HepG2 (cell line): ENCODE results near the gene HOXD4. TPM values are rescaled to one million over a fixed set of nuclear protein-coding genes. Genes with fewer than 3 reads are reported as not detected.

Experiments used
- ATAC-seq: fragments of 200-7000 bp; cut with Tn5 transposase; 3 replicates; pipeline ENCODE4 v1.9.1; 2020; ENCODE audit warnings: mild to moderate bottlenecking, moderate library complexity
- BruUV-seq: library from RNA; stranded (reverse); fragments of 400-500 nt; replicated peaks from 2 replicates; lab custom pipeline; 2021; lab: Mats Ljungman, UMichigan
- CTCF ChIA-PET: fragments of 300-600 bp; formaldehyde crosslinking; extraction: SDS; loops from one replicate; lab custom pipeline; 2021; ENCODE audit warnings: low total read pairs, inconsistent platforms, low intra/inter-chr PET ratio; lab: Yijun Ruan, JAX
- POLR2A ChIA-PET: fragments of 350-600 bp; sonication (Branson Sonifier 250); formaldehyde crosslinking; loops from one replicate; lab custom pipeline; 2020; ENCODE audit warnings: antibody characterized with exemption, inconsistent platforms; lab: Yijun Ruan, JAX
- DNase-seq: peaks from one replicate; pipeline ENCODE4 v3.0.0-alpha.2; 2015; ENCODE audit warnings: low spot score
- FAIRE-seq: peaks from 3 replicates; lab custom pipeline; 2011; peaks lifted over from hg19 to GRCh38; lab: Jason Lieb, UNC
- H2AFZ ChIP-seq: one replicate; pipeline ENCODE4 v1.6.1; 2011; ENCODE audit warnings: low read length, inconsistent platforms
- H3K27ac ChIP-seq: fragments of 300-600 bp; 3 replicates; pipeline ENCODE4 v1.8.0; 2011; ENCODE audit warnings: mixed run types, mild to moderate bottlenecking, mixed read lengths, low read length, inconsistent platforms; ENCODE audit not compliant: insufficient read depth; ENCODE audit errors: extremely low read length
- H3K27me3 ChIP-seq, 2 experiments: fragments of 200-600 bp in 1 of 2; 2 replicates in 1 of 2; 3 replicates in 1 of 2; pipeline versions ENCODE4 v1.6.0 to v1.8.0; 2011; ENCODE audit warnings: low read length in 2 of 2, mild to moderate bottlenecking in 2 of 2, moderate library complexity in 2 of 2, inconsistent platforms in 1 of 2; ENCODE audit not compliant: insufficient read depth in 2 of 2, control insufficient read depth in 1 of 2
- H3K36me3 ChIP-seq, 2 experiments: fragments of 200-600 bp in 1 of 2; replicated peaks in 1 of 2; 2 replicates in 1 of 2; 3 replicates in 1 of 2; pipeline versions ENCODE4 v1.5.1 to v1.8.0; 2011; ENCODE audit warnings: low read length in 2 of 2, inconsistent platforms in 1 of 2; ENCODE audit not compliant: insufficient read depth in 2 of 2, control insufficient read depth in 1 of 2
- H3K4me1 ChIP-seq: 2 replicates; pipeline ENCODE4 v1.5.1; 2012; ENCODE audit warnings: low read length, inconsistent platforms; ENCODE audit not compliant: insufficient read depth
- H3K4me2 ChIP-seq: 2 replicates; pipeline ENCODE4 v1.6.0; 2011; ENCODE audit warnings: low read depth, low read length, inconsistent platforms
- H3K4me3 ChIP-seq, 3 experiments: fragments of 200-600 bp in 1 of 3; sonication (generic), shearing (Covaris generic) in 1 of 3; replicated peaks in 1 of 3; 2 replicates each; pipeline ENCODE4 v1.5.1; 2011 to 2016; ENCODE audit warnings: low read length in 3 of 3, inconsistent platforms in 2 of 3, low read depth in 2 of 3, mild to moderate bottlenecking in 2 of 3, control low read depth in 1 of 3, mixed read lengths in 1 of 3; ENCODE audit not compliant: insufficient read depth in 1 of 3
- H3K79me2 ChIP-seq: one replicate; pipeline ENCODE4 v1.6.1; 2011; ENCODE audit warnings: low read length, inconsistent platforms; ENCODE audit not compliant: insufficient read depth
- H3K9ac ChIP-seq: 2 replicates; pipeline ENCODE4 v1.6.0; 2011; ENCODE audit warnings: mild to moderate bottlenecking, low read depth, low read length, inconsistent platforms; ENCODE audit not compliant: insufficient read depth
- H3K9me3 ChIP-seq: 2 replicates; pipeline ENCODE4 v1.5.1; 2012; ENCODE audit warnings: mild to moderate bottlenecking, low read length
- H4K20me1 ChIP-seq: 2 replicates; pipeline ENCODE4 v1.6.0; 2011; ENCODE audit warnings: inconsistent platforms, mild to moderate bottlenecking, low read length, moderate library complexity; ENCODE audit not compliant: insufficient read depth
- CSRNP1 ChIP-seq: sonication (generic); formaldehyde crosslinking; IDR thresholded peaks from 2 replicates; pipeline ENCODE4 v1.8.1; 2023; ENCODE audit warnings: mild to moderate bottlenecking, missing genetic modification reagents
- HNF4G ChIP-seq, 2 experiments: sonication (generic) in 1 of 2; formaldehyde crosslinking in 1 of 2; IDR thresholded peaks; 2 replicates each; pipeline versions ENCODE4 v1.4.0 to v1.6.1; 2011 to 2020; ENCODE audit warnings: borderline replicate concordance in 2 of 2, low read depth in 2 of 2, mild to moderate bottlenecking in 2 of 2, low read length in 1 of 2, missing genetic modification reagents in 1 of 2, moderate library complexity in 1 of 2
- PRDM10 ChIP-seq: sonication (generic); formaldehyde crosslinking; IDR thresholded peaks from 2 replicates; pipeline ENCODE4 v1.4.0; 2020; ENCODE audit warnings: low read depth, missing genetic modification reagents
- SOX13 ChIP-seq, 3 experiments: fragments of 450-650 bp in 1 of 3; sonication (generic) in 1 of 3; formaldehyde crosslinking in 1 of 3; IDR thresholded peaks in 2 of 3; conservative IDR thresholded peaks in 1 of 3; 2 replicates each; pipeline versions ENCODE4 v1.5.0 to v1.6.1; 2016 to 2020; ENCODE audit warnings: antibody characterized with exemption in 1 of 3, mild to moderate bottlenecking in 1 of 3, missing compliant biosample characterization in 1 of 3, missing genetic modification reagents in 1 of 3, moderate library complexity in 1 of 3
- ZBTB38 ChIP-seq: sonication (generic); formaldehyde crosslinking; IDR thresholded peaks from 2 replicates; pipeline ENCODE4 v1.5.1; 2020; ENCODE audit warnings: mild to moderate bottlenecking, missing genetic modification reagents
- ZFP82 ChIP-seq: sonication (generic); formaldehyde crosslinking; IDR thresholded peaks from 2 replicates; pipeline ENCODE4 v1.5.1; 2020; ENCODE audit warnings: mild to moderate bottlenecking, missing genetic modification reagents, borderline replicate concordance
- ZNF580 ChIP-seq: IDR thresholded peaks from 2 replicates; pipeline ENCODE4 v1.6.1; 2016; ENCODE audit warnings: low read depth, borderline replicate concordance
- ZNF670 ChIP-seq: sonication (generic); formaldehyde crosslinking; IDR thresholded peaks from 2 replicates; pipeline ENCODE4 v1.8.0; 2022; ENCODE audit warnings: mild to moderate bottlenecking, missing genetic modification reagents, borderline replicate concordance
- WGBS: methylation state at CpG from one replicate; pipeline ENCODE4 v1.1.6; 2017; ENCODE audit warnings: low lambda C conversion rate; 5-methylcytosine and 5-hydroxymethylcytosine counted together
- in situ Hi-C: cut with HindIII; loops from 2 replicates; pipeline ENCODE4 v1.10.0; 2017; ENCODE audit warnings: low pct_unique_long_range_greater_than_20kb; ENCODE audit not compliant: extremely low pct_ligation_motif_present
- intact Hi-C: fragments of 100-400 bp; cut with micrococcal nuclease; formaldehyde crosslinking; loops from one replicate; pipeline ENCODE4 v1.10.0; 2022; ENCODE audit not compliant: unreplicated experiment
- polyA plus RNA-seq, 8 experiments: library from polyadenylated mRNA; depleted of rRNA in 3 of 8; stranded (reverse) in 7 of 8; unstranded in 1 of 8; fragments of >200 nt; fragmentation: Illumina TruSeq in 4 of 8; extraction: Trizol in 4 of 8; gene quantifications; 2 replicates each; pipeline versions ENCODE4 v1.2.1 to v1.2.3, GENCODE V29; 2011 to 2016; ENCODE audit warnings: low read depth in 4 of 8, missing spikeins in 1 of 8, mixed read lengths in 1 of 8; ENCODE audit not compliant: insufficient read depth in 1 of 8
- total RNA-seq, 5 experiments: library from RNA; depleted of rRNA; stranded (reverse); fragments of >200 nt; fragmentation: Illumina TruSeq; extraction: Trizol; gene quantifications; 2 replicates each; pipeline ENCODE4 v1.2.3, GENCODE V29; 2016; ENCODE audit warnings: low read depth in 1 of 5

Gene HOXD4
- total and polyA plus RNA-seq, 2 of the 13 experiments (the other 11 are each of a cell fraction or from before 2014, with no cell fraction given) = not detected

- peaks cover 18 to 93% of the 10 kb centered on the region in 2 experiments for H3K27me3 ChIP-seq
- BruUV-seq = no TSS peak
- no peak overlapping the region for H3K4me3 ChIP-seq
- no peak overlapping the region for H3K4me2 ChIP-seq
- TF ChIP-seq PRDM10 (CRISPR knock-in tag) = no peak
- no peak for TF ChIP-seq ZNF580 (CRISPR knock-in tag)
- no peak for TF ChIP-seq HNF4G (IDR thresholded peaks at IDR 0.05; ENCODE audit: borderline replicate concordance, low read depth, low read length)
- TF ChIP-seq HNF4G (CRISPR knock-in tag; IDR thresholded peaks at IDR 0.05; ENCODE audit: borderline replicate concordance, low read depth) = no peak
- TF ChIP-seq CSRNP1 (CRISPR knock-in tag) = no peak
- no peak for TF ChIP-seq ZFP82 (CRISPR knock-in tag)
- TF ChIP-seq SOX13 (IDR thresholded peaks at IDR 0.05) = no peak
- TF ChIP-seq SOX13 (CRISPR knock-in tag; conservative IDR thresholded peaks at IDR 0.05 in 1 of 2, IDR thresholded peaks at IDR 0.05 in 1 of 2) = no peak
- TF ChIP-seq ZBTB38 (CRISPR knock-in tag) = no peak
- no peak for TF ChIP-seq ZNF670
- no peaks in the 10 kb centered on the region for H3K9me3 ChIP-seq
- no peak overlapping the region for H3K9ac ChIP-seq
- POLR2A ChIA-PET = no interaction called here
- H3K27ac ChIP-seq = no peak overlapping the region
- 52% methylated on average over 13 of the region's 13 CpGs for WGBS
- FAIRE-seq (no peak), ATAC-seq (no peak), DNase-seq (no peak)
- no peaks in the 10 kb centered on the region for H3K36me3 ChIP-seq
- H4K20me1 ChIP-seq = no peaks in the 10 kb centered on the region
- intact Hi-C loops = no loop called here
- H3K4me1 ChIP-seq = peaks cover 36% of the 10 kb centered on the region
- H2AFZ ChIP-seq = no peak overlapping the region
- no peaks in the 10 kb centered on the region for H3K79me2 ChIP-seq
- CTCF ChIA-PET = no interaction called here
- in situ Hi-C loops = no loop called here
Observed at GRCh38 chr2:176164201-176164600, 12.9 kb downstream of the HOXD4 start.
